ENCODE results near the gene FCN2. TPM values are rescaled to one million over a fixed set of nuclear protein-coding genes. Genes with fewer than 3 reads are reported as not detected.

Gene FCN2
- polyA plus RNA-seq (ENCODE audit: insufficient read length in 10 of 10) = under 1 TPM in 5 of 10 donors, not detected in 5; 0.17 to 0.22 (median 0.20) TPM
- long read RNA-seq, donor 1 = 0 reads
- long read RNA-seq, donor 2 = 0 reads
- long read RNA-seq, donor 3 = 0 reads
- long read RNA-seq, donor 4 = 0 reads
- long read RNA-seq, donor 5 = 0 reads
- long read RNA-seq, donor 6 = 0 reads
- long read RNA-seq, donor 7 = 0 reads
- long read RNA-seq, donor 8 = 0 reads
- long read RNA-seq, donor 9 = 0 reads

- DNase-seq = no peak
Measured at GRCh38 chr9:134880484-134881312, at the start of gene FCN2. FCN2 (plus strand) TSS chr9:134880810; CDS start chr9:134880822, 12 bp downstream.

DNA sequence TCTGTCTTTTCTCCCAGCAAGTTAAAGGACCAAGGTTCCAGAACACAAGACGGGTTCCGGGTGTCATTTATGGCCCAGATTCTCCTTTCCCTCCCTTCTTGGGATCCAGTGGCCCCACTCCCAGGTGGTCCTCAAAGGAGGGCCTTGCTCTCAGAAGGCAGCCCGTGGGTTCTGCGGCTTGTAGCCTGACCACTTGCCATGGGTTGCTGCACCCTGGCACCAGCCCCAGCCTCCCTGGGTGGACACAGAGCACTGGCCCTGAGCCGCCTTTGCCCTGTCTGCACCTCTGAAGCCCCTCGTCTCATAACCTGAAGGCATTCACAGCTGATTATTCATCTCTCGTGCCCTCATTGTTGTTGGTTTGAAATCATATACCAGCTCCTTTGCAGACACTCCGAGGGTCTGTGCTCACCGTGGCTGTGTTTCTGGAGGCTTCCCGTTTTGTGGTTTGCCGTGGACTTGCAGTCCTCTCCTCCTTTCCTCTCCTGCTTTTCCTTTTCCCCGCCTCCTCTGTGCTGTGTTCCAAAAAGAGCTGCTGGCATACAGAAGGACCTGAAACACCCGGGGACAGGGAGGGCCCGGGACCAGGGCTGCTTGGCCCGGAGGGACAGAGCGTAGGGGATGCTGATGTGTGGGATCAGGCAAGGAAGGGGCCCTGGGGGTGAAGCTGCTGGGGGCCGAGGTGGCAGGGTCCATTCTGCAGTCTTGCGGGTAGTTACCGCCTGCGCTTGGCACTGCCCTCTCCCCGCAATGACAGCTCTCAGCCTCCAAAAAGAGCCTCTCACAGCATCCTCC, 49.5 kb upstream of the FCN2 start:
- DNase-seq = no peak

GRCh38 chr9:134832471-134832870, 48.1 kb upstream of the FCN2 start:
- no peak for DNase-seq

DNA sequence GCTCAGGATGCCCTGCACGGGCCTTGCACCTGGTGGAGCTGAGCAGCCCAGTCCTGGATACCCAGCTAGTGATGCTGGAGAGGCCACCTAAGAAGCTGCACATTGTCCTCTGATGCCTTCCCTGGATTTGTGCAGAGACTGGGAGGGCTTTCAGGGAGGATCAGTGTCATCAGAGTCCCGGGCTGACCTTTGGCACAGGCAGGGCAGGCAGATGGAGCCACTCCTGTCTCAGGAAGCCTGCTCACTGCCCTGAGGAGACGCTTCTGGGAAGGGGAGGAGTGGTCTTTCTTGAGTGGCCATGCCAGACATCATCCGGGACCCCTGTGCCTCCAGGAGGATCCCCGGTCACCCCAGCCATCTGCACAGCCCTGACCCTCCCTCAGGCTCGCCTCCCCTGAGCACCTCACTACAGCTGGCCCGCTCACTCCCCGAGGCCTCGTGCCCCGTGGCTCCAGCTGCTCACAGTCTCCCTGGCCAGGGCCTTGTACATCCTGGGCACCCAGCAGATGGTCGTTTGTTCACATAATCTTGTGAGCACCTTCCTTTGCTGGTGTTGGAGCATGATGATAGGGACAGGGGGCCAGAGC, 47.2 kb upstream of the FCN2 start:
- no peak for DNase-seq

GRCh38 chr9:134834217-134834956, 46.2 kb upstream of the FCN2 start:
- no peak for DNase-seq

DNA sequence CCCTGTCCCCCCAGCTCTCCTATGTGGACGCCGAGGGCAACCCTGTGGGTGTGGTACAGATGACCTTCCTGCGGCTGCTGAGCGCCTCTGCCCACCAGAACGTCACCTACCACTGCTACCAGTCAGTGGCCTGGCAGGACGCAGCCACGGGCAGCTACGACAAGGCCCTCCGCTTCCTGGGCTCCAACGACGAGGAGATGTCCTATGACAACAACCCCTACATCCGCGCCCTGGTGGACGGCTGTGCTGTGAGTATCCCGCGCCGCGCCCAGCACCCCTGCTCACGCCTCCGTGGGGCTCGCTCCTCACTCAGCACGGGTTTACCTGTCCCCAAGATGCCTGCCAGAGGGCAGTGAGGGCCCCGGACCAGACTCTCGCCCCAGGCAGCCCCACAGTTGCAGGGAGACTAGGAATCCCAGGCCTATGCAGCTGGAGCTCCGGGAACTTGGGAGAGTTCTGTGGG, 45.6 kb upstream of the FCN2 start:
- DNase-seq = no peak

DNA sequence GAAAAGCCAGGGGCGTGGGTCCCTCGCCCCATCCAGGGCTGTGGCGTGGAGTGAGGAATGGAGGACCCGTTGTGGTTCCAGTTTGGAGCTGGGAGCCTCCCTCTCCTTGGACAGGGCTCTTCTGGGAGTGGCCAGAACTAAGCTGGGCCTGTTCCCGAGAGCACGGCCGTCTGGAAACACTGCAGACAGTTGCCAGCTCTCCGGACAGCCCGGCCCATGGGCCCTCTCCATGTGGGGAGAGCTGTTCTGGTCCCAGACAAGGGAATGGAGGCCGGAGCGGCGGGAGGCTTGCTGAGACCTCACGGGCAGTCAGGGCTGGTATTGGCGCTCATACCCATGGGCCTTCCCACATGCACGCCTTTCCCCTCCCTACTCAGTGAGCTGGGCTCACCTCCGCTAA, 45.2 kb upstream of the FCN2 start:
- peak in 1 of 3 donors; percentile 35 for DNase-seq

DNA sequence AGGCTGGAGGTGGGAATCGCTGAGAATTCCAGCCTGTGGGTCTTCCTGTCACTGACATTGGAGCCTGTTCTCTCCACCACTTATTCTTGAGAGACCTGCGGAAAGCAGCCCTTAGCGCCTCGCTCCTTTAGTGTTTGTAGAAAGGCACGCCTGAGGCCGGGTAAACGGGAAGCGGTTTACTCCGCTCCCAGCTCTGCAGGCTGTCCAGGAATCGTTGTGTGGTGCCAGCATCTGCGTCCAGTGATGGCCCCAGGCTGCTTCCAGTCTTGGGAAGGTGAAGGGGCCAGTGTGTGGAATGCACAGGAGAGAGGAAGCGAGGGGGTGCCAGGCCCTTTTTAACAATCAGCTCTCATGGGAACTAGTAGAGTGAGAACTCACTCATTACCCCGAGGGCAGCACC, 44.6 kb upstream of the FCN2 start:
- DNase-seq = no peak

DNA sequence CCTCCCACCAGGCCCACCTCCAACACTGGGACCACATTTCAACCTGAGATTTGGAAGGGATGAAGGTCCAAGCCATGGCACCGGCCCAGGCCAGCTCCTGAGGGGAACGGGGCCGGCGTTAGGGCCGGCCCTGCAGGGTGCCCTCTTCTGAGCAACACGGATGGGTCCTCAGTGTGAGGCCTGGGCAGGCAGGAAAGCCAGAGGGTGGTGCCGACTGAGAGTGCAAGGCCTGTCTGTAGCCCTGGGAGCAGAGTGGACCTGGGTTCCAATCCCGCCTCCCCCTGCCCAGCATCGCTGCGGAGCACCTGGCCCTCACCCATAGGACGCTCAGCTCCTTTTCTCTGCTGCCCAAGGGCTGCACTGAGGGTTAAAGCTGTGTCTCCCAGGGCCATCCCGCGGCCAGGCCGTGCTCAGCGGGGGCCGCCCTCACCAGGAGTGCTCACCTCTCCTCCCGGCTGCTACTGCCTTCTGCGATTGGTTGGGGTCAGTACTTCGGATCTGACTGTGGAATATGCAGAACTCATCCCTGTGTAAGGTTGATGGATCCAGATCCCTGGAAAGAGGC, 44.1 kb upstream of the FCN2 start:
- no peak for DNase-seq

DNA sequence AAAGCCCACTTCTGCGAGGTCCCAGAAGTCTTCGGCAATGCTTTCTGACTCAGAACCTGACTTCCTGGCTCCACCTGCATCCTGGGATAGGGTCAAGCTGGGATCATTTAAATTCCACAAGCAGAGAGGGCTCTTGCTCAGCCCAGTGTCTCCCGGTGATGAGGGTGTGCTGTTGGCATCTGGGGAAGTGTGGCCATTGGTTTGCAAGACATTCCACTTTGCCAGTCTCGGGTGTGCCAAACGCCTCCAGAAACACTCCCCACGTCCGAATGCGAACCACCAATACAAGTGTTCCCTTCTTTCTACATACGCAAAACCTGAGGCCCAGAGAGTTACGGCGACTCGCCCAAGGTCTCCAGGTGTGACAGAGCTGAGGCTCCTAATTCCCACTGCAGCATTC, 43.1 kb upstream of the FCN2 start:
- DNase-seq = no peak

DNA sequence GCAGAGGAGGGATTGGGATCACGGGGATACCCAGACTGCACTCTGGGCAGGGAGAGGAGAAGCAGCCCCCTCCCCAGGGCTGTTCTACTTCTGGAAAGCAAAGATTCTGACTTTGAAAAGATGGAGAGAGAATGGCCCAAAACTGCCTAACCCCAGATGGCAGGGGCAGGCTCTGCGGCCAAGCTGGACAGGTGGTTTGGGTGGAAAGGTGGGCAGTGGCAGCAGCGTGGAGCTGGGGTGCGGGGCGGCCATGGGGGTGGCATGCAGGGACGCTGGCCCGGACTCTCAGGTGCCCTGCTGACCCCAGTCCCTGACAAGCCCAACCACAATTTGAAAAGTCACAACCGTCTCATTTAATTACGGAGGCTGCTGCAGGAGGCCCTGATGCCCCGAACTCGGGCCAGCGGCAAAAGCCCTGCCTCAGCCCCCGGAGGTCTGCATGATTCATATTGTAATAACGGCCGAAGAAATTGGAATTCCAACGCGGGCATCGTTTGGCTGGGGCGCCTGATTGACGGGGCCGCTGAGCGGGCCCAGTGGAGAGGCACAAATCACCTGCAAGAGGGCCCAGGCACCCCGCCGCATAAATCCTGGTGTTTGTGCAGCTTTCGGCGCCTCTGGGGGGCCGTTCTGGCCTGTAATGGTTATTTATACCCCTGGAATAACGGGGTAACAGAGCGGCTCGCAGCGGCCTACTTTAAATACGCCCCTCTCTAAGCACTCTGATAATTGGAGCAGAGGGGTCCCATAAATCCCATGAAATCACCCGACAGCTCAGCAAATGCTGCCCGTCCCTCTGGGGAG, 41.8 kb upstream of the FCN2 start:
- DNase-seq = no peak

- DNase-seq = no peak
Measured at GRCh38 chr9:134839455-134840125, 41.0 kb upstream of the FCN2 start.

DNA sequence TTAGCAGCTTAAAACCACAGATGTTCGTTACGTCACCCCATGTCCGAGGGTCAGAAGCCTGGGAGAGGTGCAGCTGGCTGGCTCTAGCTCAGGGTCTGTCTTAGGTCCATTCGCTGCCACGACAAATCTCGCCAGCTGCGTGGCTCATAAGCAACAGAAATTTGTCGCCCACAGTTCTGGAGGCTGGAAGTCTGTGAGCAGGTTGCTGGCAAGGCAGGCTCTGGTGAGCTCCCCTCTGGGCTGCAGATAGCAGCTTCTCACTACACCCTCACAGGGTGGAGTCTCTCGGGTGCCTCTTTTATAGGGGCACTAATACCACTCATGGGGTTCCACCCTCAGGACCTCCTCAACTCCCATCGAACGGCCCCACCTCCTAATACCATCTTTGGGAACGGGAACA, 40.1 kb upstream of the FCN2 start:
- DNase-seq = no peak

GRCh38 chr9:134841180-134841904, 39.3 kb upstream of the FCN2 start:
- DNase-seq = no peak

- no peak for DNase-seq
Measured at GRCh38 chr9:134842321-134842720, 38.3 kb upstream of the FCN2 start.

- no peak for DNase-seq
Measured at GRCh38 chr9:134843740-134844139, 36.9 kb upstream of the FCN2 start.

- no peak for DNase-seq
Measured at GRCh38 chr9:134844821-134845220, 35.8 kb upstream of the FCN2 start.

DNA sequence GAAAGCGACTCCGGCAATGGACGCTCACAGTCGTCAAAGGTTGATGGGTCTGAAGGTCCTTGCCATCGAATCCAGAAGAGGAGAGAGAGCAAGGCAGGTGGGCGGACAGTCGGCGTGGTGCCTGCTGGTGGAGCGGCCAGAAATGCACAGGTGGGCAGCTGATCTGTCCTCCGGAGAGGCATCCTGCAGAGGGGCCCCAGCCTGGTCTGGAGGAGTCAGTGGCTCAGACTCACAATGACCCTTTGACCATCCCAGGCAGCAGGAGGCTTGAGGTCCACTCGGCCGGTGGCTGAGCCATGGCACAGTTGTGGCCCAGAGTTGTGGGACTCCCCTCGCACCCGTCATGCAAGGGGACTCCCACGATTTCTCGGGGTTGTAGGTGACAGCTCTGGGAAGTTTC, 34.4 kb upstream of the FCN2 start:
- DNase-seq = no peak

DNA sequence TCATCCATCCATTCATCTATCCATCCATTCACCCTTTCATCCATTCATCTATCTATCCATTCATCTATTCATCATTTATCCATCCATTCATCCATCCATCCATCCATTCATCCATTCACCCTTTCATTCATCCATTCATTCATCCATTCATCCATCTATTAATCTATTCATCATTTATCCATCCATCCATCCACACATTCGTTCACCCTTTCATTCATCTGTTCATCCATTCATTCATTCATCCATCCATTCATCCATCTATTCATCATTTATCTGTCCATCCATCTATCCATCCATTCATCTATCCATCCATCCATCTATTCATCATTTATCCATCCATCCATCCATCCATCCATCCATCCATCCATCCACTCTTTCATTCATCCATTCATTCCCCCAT, 33.9 kb upstream of the FCN2 start:
- no peak for DNase-seq

Measured in muscle of back (tissue), 13 donors.